Lower lobe of right lung (tissue), 2 donors: Measurements from ENCODE around the gene UPK1B. TPM values are rescaled to one million over a fixed set of nuclear protein-coding genes. Genes with fewer than 3 reads are reported as not detected.
"Not testable (repeated sequence)": the region's sequence is repeated elsewhere in the genome, so short reads cannot be mapped to it uniquely, and the experiment has no call there.

ENCODE experiments used
- ATAC-seq, 2 donors: fragments of 200-7000 bp; cut with Tn5 transposase; one replicate each; pipeline ENCODE4 v1.9.1; 2020 to 2022; ENCODE audit warnings: mild to moderate bottlenecking in 2 of 2, moderate library complexity in 2 of 2
- DNase-seq: peaks from one replicate; pipeline ENCODE4 v3.0.0-alpha.2; 2020
- H3K27ac ChIP-seq: fragments of 200-600 bp; one replicate; pipeline ENCODE4 v1.8.0; 2022
- H3K27me3 ChIP-seq: fragments of 200-600 bp; one replicate; pipeline ENCODE4 v1.8.0; 2022; ENCODE audit warnings: low read depth
- H3K36me3 ChIP-seq: fragments of 200-600 bp; one replicate; pipeline ENCODE4 v1.8.0; 2022; ENCODE audit warnings: mild to moderate bottlenecking
- H3K4me1 ChIP-seq: fragments of 200-600 bp; one replicate; pipeline ENCODE4 v1.8.0; 2022
- H3K4me3 ChIP-seq: fragments of 200-600 bp; one replicate; pipeline ENCODE4 v1.8.0; 2022; ENCODE audit warnings: mild to moderate bottlenecking
- H3K9me3 ChIP-seq: fragments of 200-600 bp; one replicate; pipeline ENCODE4 v1.8.0; 2022
- intact Hi-C: fragments of 100-400 bp; cut with DNase I; formaldehyde crosslinking; loops from one replicate; pipeline ENCODE4 v1.11.0; 2022
- total RNA-seq: library from RNA; stranded (reverse); fragmentation: NEBNext Ultra II Directional; extraction: Animal tissue kit (Norgen Biotek cat#: 25700); gene quantifications from one replicate; pipeline ENCODE4 v1.2.1, GENCODE V29; 2021
- TF ChIP-seq, protein P1 (sequence below): fragments of 200-600 bp; IDR thresholded peaks from one replicate; pipeline ENCODE4 v1.8.0; 2022; ENCODE audit warnings: antibody characterized with exemption, mild to moderate bottlenecking
- donor health status: DM: no; HTN: yes; CAD: no; lungs with severe emphysema.

Gene UPK1B
- total RNA-seq, 1 donor from 2014 or later: not detected

DNA sequence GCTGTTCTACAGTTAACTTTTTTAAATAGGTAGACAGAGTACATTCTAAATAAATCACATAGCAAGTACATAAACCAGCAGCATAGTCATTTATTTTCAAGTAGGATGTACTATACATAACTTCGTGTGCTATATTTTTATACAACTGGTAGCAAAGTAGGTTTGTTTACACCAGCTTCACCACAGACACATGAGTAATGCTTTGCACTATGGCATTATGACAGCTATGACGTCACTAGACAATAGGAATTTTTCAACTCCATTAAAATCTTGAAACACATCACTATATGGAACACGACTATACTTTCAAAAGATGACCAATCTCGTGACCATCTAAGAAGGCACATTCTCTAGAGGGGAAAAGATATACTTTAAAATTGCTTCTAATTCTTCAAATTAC is 23.9 kb upstream of the UPK1B start:
- no peak overlapping the region for H3K4me3 ChIP-seq
- TF ChIP-seq, protein P1, sequence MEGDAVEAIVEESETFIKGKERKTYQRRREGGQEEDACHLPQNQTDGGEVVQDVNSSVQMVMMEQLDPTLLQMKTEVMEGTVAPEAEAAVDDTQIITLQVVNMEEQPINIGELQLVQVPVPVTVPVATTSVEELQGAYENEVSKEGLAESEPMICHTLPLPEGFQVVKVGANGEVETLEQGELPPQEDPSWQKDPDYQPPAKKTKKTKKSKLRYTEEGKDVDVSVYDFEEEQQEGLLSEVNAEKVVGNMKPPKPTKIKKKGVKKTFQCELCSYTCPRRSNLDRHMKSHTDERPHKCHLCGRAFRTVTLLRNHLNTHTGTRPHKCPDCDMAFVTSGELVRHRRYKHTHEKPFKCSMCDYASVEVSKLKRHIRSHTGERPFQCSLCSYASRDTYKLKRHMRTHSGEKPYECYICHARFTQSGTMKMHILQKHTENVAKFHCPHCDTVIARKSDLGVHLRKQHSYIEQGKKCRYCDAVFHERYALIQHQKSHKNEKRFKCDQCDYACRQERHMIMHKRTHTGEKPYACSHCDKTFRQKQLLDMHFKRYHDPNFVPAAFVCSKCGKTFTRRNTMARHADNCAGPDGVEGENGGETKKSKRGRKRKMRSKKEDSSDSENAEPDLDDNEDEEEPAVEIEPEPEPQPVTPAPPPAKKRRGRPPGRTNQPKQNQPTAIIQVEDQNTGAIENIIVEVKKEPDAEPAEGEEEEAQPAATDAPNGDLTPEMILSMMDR: no peak
- H3K27me3 ChIP-seq: no peaks in the 10 kb centered on the region
- DNase-seq: no peak
- intact Hi-C loops: no loop called here
- no peak overlapping the region for H3K27ac ChIP-seq
- H3K36me3 ChIP-seq: no peaks in the 10 kb centered on the region
- no peak for ATAC-seq
- H3K9me3 ChIP-seq: no peaks in the 10 kb centered on the region
- H3K4me1 ChIP-seq: no peaks in the 10 kb centered on the region

DNA sequence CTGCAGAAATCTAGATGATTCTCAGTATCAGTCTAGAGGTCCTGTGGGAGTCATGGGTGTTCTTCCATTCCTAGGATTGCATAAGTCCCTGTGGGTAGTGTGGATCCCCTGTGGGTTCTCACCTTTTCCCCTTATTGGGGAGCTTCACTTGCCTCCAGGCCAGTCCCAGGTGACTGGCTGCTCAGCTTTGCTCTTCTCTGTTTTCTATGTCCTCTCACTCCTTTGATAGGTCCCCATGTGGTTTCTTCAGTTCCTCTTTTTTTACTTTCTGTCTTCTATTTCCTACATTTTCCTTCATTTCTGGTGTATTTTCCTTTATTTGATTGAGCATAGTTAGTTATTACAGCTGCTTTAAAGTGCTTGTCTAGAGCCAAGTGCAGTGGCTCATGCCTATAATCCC is 16.5 kb upstream of the UPK1B start:
- no peak overlapping the region for H3K4me3 ChIP-seq
- intact Hi-C loops: no loop called here
- H3K9me3 ChIP-seq: no peaks in the 10 kb centered on the region
- DNase-seq: no peak
- H3K36me3 ChIP-seq: no peaks in the 10 kb centered on the region
- no peak overlapping the region for H3K27ac ChIP-seq
- H3K4me1 ChIP-seq: no peaks in the 10 kb centered on the region
- TF ChIP-seq, protein P1: no peak
- ATAC-seq: no peak
- H3K27me3 ChIP-seq: no peaks in the 10 kb centered on the region

DNA sequence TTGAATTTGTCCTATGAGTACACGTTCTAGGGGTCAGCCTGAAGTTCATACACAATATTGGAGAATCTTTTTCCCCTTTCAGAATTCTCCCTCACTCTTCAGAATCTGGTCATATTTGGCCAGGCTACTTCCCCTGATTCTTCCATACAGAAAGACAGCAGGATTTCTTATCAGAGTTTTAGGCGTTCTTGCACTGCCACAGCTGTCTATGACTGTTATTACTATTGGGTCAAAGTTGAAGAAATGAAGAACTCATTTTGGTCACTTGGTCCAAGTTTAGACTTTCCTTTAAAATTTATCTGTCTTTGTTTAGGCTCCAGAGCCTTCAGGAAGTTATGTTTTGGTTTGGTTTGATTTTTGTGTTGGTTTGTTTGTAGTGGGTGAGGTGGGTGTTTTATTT is 15.4 kb upstream of the UPK1B start:
- Histone ChIP-seq H3K27ac (no peak overlapping the region), H3K27me3 (no peaks in the 10 kb centered on the region), H3K4me3 (no peak overlapping the region), H3K4me1 (no peaks in the 10 kb centered on the region), H3K36me3 (no peaks in the 10 kb centered on the region), H3K9me3 (no peaks in the 10 kb centered on the region)
- DNase-seq (no peak), ATAC-seq (no peak)
- intact Hi-C loops: no loop called here
- TF ChIP-seq, protein P1: no peak

DNA sequence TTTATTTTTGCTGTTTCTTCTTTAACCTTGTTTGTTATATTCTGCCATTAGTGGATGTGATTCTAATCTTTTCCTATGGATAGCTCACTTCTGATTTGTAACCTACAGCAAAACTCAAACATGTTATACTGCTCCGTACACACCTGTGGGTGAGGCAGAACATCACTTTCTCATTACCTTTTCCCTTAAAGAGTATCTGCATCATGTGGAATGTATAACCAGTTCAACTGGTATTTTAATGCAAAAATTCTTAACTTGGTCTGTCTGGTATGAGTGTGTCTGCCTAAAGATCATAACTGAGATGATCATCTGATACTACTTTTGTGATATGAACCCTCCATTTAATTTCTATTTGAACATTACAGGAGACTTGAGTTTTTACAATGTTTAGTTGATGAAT is 13.0 kb upstream of the UPK1B start:
- Histone ChIP-seq H3K36me3 (no peaks in the 10 kb centered on the region), H3K4me1 (no peaks in the 10 kb centered on the region), H3K27ac (no peak overlapping the region), H3K9me3 (no peaks in the 10 kb centered on the region), H3K27me3 (no peaks in the 10 kb centered on the region), H3K4me3 (no peak overlapping the region)
- ATAC-seq: no peak
- no peak for DNase-seq
- TF ChIP-seq, protein P1: no peak
- intact Hi-C loops: no loop called here

DNA sequence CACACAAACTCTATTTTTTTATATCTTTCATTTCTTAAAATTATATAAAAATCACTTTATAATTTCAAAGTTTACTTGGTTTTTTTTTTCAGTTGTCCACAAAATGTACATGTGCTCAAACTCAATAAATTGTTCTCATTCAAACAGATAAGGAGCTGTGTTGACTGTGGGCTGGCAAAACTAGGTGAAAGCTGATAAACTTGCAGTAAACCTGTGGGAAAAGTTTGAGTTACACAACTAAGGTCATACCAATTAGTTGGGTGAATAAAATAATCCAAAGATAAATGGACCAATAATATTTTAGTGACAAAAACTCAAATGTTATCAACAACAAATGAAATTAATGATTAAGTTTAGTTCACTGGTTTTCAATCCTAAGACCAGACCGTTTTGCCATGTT is 12.6 kb upstream of the UPK1B start:
- no peaks in the 10 kb centered on the region for H3K9me3 ChIP-seq
- no peak overlapping the region for H3K4me3 ChIP-seq
- intact Hi-C loops: no loop called here
- H3K27me3 ChIP-seq: no peaks in the 10 kb centered on the region
- ATAC-seq (no peak), DNase-seq (no peak)
- no peak overlapping the region for H3K27ac ChIP-seq
- H3K36me3 ChIP-seq: no peaks in the 10 kb centered on the region
- TF ChIP-seq, protein P1: no peak
- H3K4me1 ChIP-seq: no peaks in the 10 kb centered on the region

DNA sequence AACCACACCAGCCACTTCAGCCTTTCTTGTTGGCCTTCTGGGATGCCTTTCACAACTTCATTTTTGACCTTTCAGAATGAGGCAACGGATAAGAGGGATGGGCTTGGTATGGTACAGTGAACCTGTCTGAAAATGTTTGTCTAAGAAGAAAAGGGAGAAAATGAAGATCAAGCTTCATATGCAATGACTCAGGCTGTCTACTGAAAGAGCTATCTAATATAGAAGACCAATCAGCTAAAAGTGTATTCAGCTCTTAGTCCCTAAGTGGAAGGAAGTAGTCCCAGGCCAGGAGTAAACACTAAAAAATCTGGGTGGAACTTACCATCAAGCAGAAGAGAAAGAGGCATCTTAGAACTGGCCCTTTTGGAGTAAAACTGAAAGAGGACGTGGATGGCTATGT is 12.2 kb upstream of the UPK1B start:
- intact Hi-C loops: no loop called here
- no peaks in the 10 kb centered on the region for H3K27me3 ChIP-seq
- no peak overlapping the region for H3K4me3 ChIP-seq
- H3K4me1 ChIP-seq: no peaks in the 10 kb centered on the region
- TF ChIP-seq, protein P1: no peak
- ATAC-seq (no peak), DNase-seq (no peak)
- no peaks in the 10 kb centered on the region for H3K9me3 ChIP-seq
- H3K36me3 ChIP-seq: no peaks in the 10 kb centered on the region
- no peak overlapping the region for H3K27ac ChIP-seq

DNA sequence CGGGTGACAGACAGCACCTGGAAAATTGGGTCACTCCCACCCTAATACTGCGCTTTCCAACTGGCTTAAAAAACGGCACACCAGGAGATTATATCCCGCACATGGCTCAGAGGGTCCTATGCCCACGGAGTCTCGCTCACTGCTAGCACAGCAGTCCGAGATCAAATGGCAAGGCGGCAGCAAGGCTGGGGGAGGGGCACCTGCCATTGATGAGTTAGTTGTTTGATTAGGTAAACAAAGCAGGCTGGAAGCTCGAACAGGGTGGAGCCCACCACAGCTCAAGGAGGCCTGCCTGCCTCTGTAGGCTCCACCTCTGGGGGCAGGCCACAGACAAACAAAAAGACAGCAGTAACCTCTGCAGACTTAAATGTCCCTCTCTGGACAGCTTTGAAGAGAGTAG is 8.7 kb upstream of the UPK1B start:
- DNase-seq, H3K27ac ChIP-seq, ATAC-seq, H3K36me3 ChIP-seq, H3K27me3 ChIP-seq, H3K9me3 ChIP-seq, intact Hi-C loops, H3K4me1 ChIP-seq, H3K4me3 ChIP-seq: not testable (repeated sequence)
